ENCODE results near the gene IFI35.

Gene IFI35

DNA sequence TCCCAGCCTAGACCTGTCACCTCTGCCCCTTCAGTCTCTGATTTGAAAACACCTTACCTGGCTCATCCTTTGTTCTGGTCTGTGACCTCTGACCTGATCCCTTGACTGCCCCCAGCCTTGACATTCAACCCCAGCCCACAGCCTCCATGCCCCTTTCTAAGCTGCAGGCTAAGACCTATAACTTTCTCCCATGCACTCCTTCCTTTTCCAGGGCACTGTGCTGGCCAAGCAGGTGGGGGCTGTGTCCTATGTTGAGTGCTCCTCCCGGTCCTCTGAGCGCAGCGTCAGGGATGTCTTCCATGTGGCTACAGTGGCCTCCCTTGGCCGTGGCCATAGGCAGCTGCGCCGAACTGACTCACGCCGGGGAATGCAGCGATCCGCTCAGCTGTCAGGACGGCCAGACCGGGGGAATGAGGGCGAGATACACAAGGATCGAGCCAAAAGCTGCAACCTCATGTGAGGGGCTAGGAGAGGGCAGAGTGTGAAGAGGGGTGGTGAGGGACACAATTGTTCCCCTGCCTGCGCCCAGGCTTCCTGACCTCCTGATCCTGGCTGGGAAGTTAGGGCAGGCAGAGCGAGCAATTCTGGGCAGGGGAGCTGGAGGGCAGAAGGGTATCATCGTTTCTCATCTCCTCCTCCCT, 21.8 kb downstream of the IFI35 start (continued):
- no peak for TF ChIP-seq KLF9 (tag by site-specific recombination; IDR thresholded peaks at IDR 0.05; ENCODE audit: low read depth)

GRCh38 chr17:43030137-43030767, 23.7 kb downstream of the IFI35 start:
- CTCF ChIA-PET, result interaction anchor here (0.5 to 0.6 kb wide), 3 partner anchors 180 to 1295 kb away, joined by 3 read pairs; no protein-coding TSS in a partner anchor
- no peak overlapping the region for H3K27ac ChIP-seq (ENCODE audit: extremely low read depth, low read depth, low read length)

GRCh38 chr17:43031666-43032065, 25.1 kb downstream of the IFI35 start:
- CTCF ChIA-PET, result no interaction called here
- no peak overlapping the region for H3K27ac ChIP-seq (ENCODE audit: extremely low read depth, low read depth, low read length)
- no peak overlapping the region for H3K4me3 ChIP-seq (ENCODE audit: low read depth, low read length)
- no peaks in the 10 kb centered on the region for H3K9me3 ChIP-seq (ENCODE audit: control insufficient read depth, insufficient read depth, low read depth, low read length)
- peaks cover 2% of the 10 kb centered on the region; the same call in 1 of the 2 replicates for H3K4me1 ChIP-seq (ENCODE audit: control insufficient read depth, insufficient read depth, low read length)
- POLR2A ChIA-PET, result interaction anchor here (0.6 kb wide), 1 partner anchor 27 kb away, joined by 3 read pairs; no protein-coding TSS in a partner anchor
- H3K36me3 ChIP-seq (ENCODE audit: control insufficient read depth in 2 of 2, insufficient read depth in 1 of 2, low read length in 2 of 2), result peaks cover 0 to 14% of the 10 kb centered on the region in 2 experiments; a peak in 2 of 3 replicates
- TF ChIP-seq ZNF776 (tag by site-specific recombination; IDR thresholded peaks at IDR 0.05; ENCODE audit: borderline replicate concordance) (no peak), ZNF404 (tag by site-specific recombination; IDR thresholded peaks at IDR 0.05) (no peak), ZNF654 (tag by site-specific recombination; IDR thresholded peaks at IDR 0.05; ENCODE audit: low read depth) (no peak), OVOL3 (tag by site-specific recombination; IDR thresholded peaks at IDR 0.05) (no peak), HOXC10 (CRISPR knock-in tag; IDR thresholded peaks at IDR 0.05) (no peak), ZNF37A (tag by site-specific recombination; IDR thresholded peaks at IDR 0.05) (no peak), SCRT1 (tag by site-specific recombination; IDR thresholded peaks at IDR 0.05; ENCODE audit: borderline replicate concordance) (no peak)
- TF ChIP-seq, protein P1, sequence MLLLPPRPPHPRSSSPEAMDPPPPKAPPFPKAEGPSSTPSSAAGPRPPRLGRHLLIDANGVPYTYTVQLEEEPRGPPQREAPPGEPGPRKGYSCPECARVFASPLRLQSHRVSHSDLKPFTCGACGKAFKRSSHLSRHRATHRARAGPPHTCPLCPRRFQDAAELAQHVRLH (tag by site-specific recombination; IDR thresholded peaks at IDR 0.05), result no peak
- TF ChIP-seq, protein P2, sequence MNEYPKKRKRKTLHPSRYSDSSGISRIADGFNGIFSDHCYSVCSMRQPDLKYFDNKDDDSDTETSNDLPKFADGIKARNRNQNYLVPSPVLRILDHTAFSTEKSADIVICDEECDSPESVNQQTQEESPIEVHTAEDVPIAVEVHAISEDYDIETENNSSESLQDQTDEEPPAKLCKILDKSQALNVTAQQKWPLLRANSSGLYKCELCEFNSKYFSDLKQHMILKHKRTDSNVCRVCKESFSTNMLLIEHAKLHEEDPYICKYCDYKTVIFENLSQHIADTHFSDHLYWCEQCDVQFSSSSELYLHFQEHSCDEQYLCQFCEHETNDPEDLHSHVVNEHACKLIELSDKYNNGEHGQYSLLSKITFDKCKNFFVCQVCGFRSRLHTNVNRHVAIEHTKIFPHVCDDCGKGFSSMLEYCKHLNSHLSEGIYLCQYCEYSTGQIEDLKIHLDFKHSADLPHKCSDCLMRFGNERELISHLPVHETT (tag by site-specific recombination; IDR thresholded peaks at IDR 0.05), result no peak

More at GRCh38 chr17:43030137-43030767, 23.7 kb downstream of the IFI35 start:
- POLR2A ChIA-PET, result no interaction called here
- TF ChIP-seq, protein P3, sequence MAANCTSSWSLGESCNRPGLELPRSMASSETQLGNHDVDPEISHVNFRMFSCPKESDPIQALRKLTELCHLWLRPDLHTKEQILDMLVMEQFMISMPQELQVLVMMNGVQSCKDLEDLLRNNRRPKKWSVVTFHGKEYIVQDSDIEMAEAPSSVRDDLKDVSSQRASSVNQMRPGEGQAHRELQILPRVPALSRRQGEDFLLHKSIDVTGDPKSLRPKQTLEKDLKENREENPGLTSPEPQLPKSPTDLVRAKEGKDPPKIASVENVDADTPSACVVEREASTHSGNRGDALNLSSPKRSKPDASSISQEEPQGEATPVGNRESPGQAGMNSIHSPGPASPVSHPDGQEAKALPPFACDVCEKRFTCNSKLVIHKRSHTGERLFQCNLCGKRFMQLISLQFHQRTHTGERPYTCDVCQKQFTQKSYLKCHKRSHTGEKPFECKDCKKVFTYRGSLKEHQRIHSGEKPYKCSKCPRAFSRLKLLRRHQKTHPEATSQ (tag by site-specific recombination; IDR thresholded peaks at IDR 0.05), result no peak
- TF ChIP-seq, protein P4, sequence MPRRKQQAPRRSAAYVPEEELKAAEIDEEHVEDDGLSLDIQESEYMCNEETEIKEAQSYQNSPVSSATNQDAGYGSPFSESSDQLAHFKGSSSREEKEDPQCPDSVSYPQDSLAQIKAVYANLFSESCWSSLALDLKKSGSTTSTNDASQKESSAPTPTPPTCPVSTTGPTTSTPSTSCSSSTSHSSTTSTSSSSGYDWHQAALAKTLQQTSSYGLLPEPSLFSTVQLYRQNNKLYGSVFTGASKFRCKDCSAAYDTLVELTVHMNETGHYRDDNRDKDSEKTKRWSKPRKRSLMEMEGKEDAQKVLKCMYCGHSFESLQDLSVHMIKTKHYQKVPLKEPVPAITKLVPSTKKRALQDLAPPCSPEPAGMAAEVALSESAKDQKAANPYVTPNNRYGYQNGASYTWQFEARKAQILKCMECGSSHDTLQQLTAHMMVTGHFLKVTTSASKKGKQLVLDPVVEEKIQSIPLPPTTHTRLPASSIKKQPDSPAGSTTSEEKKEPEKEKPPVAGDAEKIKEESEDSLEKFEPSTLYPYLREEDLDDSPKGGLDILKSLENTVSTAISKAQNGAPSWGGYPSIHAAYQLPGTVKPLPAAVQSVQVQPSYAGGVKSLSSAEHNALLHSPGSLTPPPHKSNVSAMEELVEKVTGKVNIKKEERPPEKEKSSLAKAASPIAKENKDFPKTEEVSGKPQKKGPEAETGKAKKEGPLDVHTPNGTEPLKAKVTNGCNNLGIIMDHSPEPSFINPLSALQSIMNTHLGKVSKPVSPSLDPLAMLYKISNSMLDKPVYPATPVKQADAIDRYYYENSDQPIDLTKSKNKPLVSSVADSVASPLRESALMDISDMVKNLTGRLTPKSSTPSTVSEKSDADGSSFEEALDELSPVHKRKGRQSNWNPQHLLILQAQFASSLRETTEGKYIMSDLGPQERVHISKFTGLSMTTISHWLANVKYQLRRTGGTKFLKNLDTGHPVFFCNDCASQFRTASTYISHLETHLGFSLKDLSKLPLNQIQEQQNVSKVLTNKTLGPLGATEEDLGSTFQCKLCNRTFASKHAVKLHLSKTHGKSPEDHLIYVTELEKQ (tag by site-specific recombination; IDR thresholded peaks at IDR 0.05; ENCODE audit: borderline replicate concordance), result no peak
- TF ChIP-seq IKZF3 (tag by site-specific recombination; IDR thresholded peaks at IDR 0.05) (no peak), ZNF274 (IDR thresholded peaks at IDR 0.05; ENCODE audit: low read length) (no peak), ZNF274 (tag by site-specific recombination; IDR thresholded peaks at IDR 0.05; ENCODE audit: borderline replicate concordance) (no peak), ZNF391 (tag by site-specific recombination; IDR thresholded peaks at IDR 0.05; ENCODE audit: borderline replicate concordance, low read depth) (no peak), ZNF24 (tag by site-specific recombination; IDR thresholded peaks at IDR 0.05) (peak; percentile 56; the same call in 1 of the 2 replicates), ZNF529 (tag by site-specific recombination; IDR thresholded peaks at IDR 0.05; ENCODE audit: insufficient replicate concordance) (no peak), ZFP3 (tag by site-specific recombination; IDR thresholded peaks at IDR 0.05; ENCODE audit: low read depth) (peak; percentile 75; the same call in 1 of the 2 replicates), ZBTB21 (tag by site-specific recombination; IDR thresholded peaks at IDR 0.05) (no peak), KLF8 (tag by site-specific recombination; IDR thresholded peaks at IDR 0.05) (no peak), ZNF830 (tag by site-specific recombination; IDR thresholded peaks at IDR 0.05; ENCODE audit: low read depth) (no peak), ZNF530 (tag by site-specific recombination; IDR thresholded peaks at IDR 0.05; ENCODE audit: low read depth) (no peak)
- TF ChIP-seq, protein P5, sequence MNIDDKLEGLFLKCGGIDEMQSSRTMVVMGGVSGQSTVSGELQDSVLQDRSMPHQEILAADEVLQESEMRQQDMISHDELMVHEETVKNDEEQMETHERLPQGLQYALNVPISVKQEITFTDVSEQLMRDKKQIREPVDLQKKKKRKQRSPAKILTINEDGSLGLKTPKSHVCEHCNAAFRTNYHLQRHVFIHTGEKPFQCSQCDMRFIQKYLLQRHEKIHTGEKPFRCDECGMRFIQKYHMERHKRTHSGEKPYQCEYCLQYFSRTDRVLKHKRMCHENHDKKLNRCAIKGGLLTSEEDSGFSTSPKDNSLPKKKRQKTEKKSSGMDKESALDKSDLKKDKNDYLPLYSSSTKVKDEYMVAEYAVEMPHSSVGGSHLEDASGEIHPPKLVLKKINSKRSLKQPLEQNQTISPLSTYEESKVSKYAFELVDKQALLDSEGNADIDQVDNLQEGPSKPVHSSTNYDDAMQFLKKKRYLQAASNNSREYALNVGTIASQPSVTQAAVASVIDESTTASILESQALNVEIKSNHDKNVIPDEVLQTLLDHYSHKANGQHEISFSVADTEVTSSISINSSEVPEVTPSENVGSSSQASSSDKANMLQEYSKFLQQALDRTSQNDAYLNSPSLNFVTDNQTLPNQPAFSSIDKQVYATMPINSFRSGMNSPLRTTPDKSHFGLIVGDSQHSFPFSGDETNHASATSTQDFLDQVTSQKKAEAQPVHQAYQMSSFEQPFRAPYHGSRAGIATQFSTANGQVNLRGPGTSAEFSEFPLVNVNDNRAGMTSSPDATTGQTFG (tag by site-specific recombination; IDR thresholded peaks at IDR 0.05; ENCODE audit: borderline replicate concordance), result no peak
- peaks cover 0 to 14% of the 10 kb centered on the region in 2 experiments; a peak in 1 of 3 replicates for H3K36me3 ChIP-seq (ENCODE audit: control insufficient read depth in 2 of 2, insufficient read depth in 1 of 2, low read length in 2 of 2)
- H3K9me3 ChIP-seq (ENCODE audit: control insufficient read depth, insufficient read depth, low read depth, low read length), result no peaks in the 10 kb centered on the region
- peaks cover 2% of the 10 kb centered on the region; the same call in 1 of the 2 replicates for H3K4me1 ChIP-seq (ENCODE audit: control insufficient read depth, insufficient read depth, low read length)
- no peak overlapping the region for H3K4me3 ChIP-seq (ENCODE audit: low read depth, low read length)

Measured in HEK293 (cell line).